GM21529 (cell line): ENCODE measurements around the gene FCER2.
"Not testable (repeated sequence)": the region's sequence is repeated elsewhere in the genome, so short reads cannot be mapped to it uniquely, and the experiment has no call there.

Source experiments
- ATAC-seq: cut with Tn5 transposase; IDR thresholded peaks from one replicate; pipeline ENCODE4 v1.9.1; 2021; ENCODE audit not compliant: unreplicated experiment

Gene FCER2

DNA sequence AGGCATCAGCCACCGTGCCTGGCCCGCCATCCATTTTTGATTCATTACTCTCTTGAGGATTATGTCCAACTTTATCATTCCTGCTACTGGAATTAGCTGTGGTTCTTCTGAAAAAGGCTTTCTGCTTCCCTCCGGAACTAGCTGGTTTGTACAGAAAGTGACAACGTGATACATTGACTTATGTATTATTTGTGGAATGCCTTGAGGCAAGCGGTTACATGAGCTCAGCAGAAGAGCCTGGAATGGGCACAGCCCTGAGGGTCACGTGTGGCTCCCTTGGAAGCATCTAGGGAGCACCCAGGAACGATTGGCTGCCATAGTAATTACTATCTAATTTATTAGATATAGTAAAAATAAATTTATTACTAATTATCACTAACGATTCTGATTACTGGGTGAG, 47.5 kb downstream of the FCER2 start:
- ATAC-seq = no peak

DNA sequence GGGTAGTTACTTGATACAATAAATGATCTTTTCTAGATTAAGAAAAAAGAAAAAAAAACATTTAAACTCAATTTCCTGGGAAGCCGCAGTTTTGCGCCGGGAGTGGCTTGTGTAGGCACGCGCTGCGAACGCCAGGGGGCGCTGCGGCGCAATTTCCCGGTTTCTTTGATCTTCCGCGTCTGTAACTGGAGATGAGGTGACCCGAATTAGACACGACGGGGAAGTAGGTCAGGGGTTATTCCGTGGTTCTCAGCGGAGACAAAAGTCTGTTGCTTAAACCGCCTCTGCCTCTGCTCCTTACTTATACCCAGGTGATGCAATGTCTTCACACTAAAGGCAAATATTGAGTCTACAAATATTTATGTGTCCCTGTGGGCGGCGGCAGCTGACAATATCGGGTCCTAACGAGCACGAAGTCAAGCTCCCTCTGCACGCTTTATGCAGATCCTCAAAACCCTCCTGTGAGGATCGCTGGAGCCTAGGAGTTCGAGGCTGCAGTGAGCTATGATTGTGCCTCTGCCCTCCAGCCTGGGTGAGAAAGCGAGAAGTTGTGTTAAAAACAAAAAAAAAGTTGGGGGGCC, 49.8 kb downstream of the FCER2 start:
- no peak for ATAC-seq

DNA sequence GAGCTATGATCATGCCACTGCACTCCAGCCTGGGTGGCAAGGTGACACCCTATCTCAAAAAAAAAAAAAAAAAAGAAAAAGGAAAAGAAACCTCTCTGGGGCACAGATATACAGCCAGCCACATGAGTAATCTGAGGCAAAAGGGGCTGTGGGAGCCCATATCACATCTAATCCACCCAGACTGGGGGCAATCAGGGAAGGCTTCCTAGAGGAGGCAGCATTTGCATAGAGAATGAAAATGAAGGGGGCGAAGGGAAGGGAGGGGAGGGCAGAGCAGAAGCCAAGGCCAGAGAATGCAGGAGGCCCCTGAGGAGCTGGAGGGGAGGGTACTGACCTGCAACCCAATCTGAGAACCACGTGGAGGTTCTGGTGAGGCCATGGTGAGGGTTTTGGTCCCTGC, 51.8 kb downstream of the FCER2 start:
- ATAC-seq = no peak

- no peak for ATAC-seq
Measured at GRCh38 chr19:7648265-7649014, 53.5 kb downstream of the FCER2 start.

DNA sequence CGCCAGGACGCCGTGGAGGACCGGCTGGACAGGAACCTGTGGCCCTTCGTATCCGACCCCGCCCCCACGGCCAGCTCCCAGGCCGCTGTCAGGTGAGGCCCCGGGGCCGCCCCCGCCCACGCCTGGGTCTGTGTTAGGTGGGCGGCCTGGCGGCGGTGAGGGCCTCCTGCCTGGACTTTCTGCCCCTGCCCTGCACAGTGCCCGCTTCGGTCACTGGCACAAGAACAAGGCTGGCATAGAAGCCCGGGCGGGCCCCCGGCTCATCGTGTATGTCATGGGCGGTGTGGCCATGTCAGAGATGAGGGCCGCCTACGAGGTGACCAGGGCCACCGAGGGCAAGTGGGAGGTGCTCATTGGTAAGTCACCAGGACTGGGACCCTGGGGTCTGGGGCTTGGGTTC, 54.8 kb downstream of the FCER2 start:
- ATAC-seq = no peak

GRCh38 chr19:7646426-7646700, 55.6 kb downstream of the FCER2 start:
- ATAC-seq = no peak

- no peak for ATAC-seq
Measured at GRCh38 chr19:7645656-7646425, 56.1 kb downstream of the FCER2 start.

DNA sequence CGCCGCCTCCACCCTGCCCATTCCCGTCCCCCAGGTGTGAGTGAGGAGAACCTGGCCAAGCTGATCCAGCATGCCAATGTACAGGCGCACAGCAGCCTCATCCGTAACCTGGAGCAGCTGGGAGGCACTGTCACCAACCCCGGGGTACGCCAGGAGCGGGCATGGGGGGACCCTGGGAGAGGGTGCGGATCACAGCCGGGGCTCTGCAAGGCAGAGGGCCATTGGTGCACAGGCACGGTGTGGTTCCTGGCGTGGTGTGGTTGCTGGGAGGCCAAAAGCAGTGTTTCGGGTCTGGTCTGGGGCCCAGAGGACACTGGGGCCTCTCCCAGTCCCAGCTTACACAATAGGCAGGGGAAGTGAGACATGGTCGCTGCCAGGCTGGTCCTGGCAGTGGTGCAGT, 56.8 kb downstream of the FCER2 start:
- no peak for ATAC-seq

DNA sequence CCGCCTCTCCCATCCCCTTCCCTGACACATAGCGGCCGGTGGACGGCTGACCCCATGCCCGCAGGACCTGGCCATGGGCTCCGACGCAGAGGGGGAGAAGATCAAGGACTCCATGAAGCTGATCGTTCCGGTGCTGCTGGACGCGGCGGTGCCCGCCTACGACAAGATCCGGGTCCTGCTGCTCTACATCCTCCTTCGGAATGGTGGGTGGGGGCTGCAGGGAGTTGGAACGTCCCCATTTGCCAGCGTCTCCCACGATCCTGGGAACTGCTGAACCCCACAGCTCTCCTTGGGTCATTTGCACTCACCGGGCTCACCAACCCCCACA, 57.4 kb downstream of the FCER2 start:
- no peak for ATAC-seq

GRCh38 chr19:7643629-7644549, 58.0 kb downstream of the FCER2 start:
- not testable (repeated sequence) for ATAC-seq

DNA sequence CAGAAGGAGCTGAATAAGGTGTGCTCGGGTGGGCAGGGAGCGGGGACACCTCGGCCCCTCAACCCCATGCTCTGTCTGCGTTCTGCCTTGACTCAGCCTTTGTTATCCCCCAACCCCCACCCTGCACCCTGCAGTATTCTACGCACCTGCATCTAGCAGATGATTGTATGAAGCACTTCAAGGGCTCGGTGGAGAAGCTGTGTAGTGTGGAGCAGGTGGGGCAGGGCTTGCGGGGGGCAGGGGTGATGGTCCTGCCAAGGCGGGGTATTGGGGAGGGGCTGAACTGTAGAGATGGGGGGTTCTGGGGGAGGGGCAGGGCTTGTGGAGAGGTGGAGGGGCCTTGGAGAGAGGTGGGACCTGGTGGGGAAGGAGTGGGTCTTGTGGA, 58.9 kb downstream of the FCER2 start:
- ATAC-seq = no peak

GRCh38 chr19:7642295-7643030, 59.5 kb downstream of the FCER2 start:
- no peak for ATAC-seq

DNA sequence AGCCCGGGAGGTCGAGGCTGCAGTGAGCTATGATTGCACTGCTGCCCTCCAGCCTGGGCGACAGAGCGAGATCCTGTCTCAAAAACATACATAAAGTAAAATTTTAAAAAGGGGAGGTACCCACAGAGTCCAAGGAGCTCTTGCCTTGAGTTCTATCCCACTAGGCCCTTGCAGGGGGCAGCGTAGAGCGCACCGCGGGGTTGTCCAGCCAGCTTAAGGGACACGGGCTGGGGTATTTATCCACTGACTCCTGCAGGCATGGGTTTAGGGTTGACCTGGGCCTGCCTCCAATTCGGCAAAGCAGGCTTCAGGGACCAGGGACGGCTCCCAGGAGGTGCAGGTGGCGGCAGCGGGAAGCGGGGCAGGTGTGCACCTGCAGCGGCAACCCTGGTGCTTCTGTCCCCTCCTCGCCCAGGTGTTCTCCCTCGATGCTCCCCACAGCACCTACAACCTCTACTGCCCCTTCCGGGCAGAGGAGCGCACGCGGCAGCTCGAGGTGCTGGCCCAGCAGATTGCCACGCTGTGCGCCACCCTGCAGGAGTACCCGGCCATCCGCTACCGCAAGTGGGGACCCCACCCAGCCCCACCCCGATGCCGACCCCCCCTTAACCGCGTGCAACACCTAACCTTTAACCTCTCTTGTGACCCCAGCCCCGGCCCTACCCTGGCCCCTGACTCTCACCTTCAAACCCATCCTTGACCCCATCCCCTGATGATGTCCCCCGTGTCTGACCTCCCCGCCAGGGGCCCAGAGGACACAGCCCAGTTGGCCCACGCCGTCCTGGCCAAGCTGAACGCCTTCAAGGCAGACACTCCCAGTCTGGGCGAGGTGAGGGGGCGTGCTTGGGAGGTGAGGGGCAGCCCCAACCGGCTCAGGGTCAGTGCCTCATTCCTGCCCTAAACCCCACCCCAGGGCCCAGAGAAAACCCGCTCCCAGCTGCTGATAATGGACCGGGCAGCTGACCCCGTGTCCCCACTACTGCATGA, 60.3 kb downstream of the FCER2 start:
- ATAC-seq = no peak

DNA sequence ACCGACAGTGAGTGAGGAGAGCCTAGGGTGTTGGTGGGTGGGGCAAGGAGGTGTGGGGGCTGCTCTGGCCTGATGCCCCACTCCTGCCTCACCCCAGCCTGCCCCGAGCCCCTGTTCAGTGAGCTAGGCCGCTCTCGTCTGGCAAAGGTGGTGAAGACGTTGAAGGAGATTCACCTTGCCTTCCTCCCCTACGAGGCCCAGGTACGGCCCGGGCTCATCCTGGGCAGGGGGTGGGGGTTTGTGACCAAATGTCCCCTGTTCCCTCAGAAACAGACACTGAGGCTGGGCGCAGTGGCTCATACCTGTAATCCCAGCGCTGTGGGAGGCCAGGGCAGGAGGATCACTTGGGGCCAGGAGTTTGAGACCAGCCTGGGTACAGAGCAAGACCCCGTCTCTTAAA, 61.1 kb downstream of the FCER2 start:
- ATAC-seq = no peak

DNA sequence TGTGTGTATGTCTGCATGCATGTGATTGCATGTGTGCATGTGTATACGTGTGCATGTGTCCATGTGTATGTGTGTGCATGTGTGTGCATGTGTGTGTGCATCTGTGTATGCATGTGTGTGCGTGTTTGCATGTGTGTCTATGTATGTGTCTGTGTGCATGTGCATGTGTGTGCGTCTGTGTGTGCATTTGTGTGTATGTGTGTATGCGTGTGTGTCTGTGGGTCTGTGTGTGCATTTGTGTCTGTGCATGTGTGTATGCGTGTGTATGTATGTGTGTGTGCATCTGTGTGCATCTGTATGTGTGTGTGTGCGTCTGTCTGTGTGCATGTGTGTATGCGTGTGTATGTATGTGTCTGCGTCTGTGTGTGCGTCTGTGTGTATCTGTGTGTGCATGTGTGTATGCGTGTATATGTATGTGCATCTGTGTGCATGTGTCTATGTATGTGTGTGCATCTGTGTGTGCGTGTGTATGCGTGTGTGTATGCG, 62.0 kb downstream of the FCER2 start:
- no peak for ATAC-seq

GRCh38 chr19:7638802-7639465, 63.0 kb downstream of the FCER2 start:
- ATAC-seq = no peak
